ENCODE results near the gene SPTBN1. TPM values are rescaled to one million over a fixed set of nuclear protein-coding genes. Genes with fewer than 3 reads are reported as not detected.

The SPTBN1 gene
- total and polyA plus RNA-seq, 2 of the 13 experiments (the other 11 are each of a cell fraction or from before 2014, with no cell fraction given) = 123 to 299 TPM

DNA sequence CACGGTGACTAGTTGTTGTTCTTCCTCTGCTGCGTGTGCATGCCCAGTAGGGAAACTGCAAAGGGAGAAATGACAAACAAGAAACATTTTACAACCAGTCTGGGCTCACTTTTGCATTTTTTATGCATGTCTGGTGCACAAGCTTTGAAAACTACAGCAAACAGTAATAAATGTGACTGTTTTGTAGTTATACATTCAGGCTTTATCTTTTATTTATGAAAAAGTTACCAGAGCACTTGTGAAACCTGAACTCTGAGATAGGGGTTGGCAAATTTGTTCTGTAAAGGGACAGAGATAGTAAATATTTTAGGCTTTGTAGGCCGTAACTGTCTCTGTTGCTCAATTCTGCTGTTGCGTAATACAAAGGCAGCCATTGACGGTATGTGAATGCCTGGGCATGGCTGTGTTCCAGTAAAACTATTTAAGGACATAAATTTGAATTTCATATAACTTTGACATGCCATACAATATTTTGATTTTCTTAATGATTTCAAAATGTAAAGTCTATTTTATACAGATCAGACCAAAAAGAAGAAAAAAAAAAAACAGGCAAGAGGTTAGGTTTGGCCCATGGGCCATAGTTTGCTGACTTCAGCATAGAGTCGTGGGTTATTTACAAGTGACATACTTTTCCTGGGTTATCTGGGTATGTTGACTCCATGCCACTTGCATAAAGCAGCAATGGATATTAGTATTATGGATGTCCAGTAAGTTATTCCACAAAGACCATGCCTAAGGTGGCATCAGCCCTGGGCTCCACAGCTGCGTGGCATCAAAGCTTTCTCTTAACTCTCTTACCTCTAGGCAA is 213.8 kb downstream of the SPTBN1 start (continued):
- TF ChIP-seq, protein P1, sequence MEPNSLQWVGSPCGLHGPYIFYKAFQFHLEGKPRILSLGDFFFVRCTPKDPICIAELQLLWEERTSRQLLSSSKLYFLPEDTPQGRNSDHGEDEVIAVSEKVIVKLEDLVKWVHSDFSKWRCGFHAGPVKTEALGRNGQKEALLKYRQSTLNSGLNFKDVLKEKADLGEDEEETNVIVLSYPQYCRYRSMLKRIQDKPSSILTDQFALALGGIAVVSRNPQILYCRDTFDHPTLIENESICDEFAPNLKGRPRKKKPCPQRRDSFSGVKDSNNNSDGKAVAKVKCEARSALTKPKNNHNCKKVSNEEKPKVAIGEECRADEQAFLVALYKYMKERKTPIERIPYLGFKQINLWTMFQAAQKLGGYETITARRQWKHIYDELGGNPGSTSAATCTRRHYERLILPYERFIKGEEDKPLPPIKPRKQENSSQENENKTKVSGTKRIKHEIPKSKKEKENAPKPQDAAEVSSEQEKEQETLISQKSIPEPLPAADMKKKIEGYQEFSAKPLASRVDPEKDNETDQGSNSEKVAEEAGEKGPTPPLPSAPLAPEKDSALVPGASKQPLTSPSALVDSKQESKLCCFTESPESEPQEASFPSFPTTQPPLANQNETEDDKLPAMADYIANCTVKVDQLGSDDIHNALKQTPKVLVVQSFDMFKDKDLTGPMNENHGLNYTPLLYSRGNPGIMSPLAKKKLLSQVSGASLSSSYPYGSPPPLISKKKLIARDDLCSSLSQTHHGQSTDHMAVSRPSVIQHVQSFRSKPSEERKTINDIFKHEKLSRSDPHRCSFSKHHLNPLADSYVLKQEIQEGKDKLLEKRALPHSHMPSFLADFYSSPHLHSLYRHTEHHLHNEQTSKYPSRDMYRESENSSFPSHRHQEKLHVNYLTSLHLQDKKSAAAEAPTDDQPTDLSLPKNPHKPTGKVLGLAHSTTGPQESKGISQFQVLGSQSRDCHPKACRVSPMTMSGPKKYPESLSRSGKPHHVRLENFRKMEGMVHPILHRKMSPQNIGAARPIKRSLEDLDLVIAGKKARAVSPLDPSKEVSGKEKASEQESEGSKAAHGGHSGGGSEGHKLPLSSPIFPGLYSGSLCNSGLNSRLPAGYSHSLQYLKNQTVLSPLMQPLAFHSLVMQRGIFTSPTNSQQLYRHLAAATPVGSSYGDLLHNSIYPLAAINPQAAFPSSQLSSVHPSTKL (CRISPR knock-in tag; IDR thresholded peaks at IDR 0.05) = peak; percentile 98
- peak; percentile 84 for TF ChIP-seq POLR2AphosphoS2 (IDR thresholded peaks at IDR 0.05; ENCODE audit: low read depth, low read length)
- peak; percentile 31; the same call in 1 of the 2 replicates for TF ChIP-seq ETV6 (CRISPR knock-in tag; conservative IDR thresholded peaks at IDR 0.05)
- TF ChIP-seq BRCA1 (CRISPR knock-in tag; IDR thresholded peaks at IDR 0.05) = peak; percentile 97; the same call in 1 of the 2 replicates
- no peak for TF ChIP-seq FOXP1 (IDR thresholded peaks at IDR 0.05)
- TF ChIP-seq FOXP1 (CRISPR knock-in tag; IDR thresholded peaks at IDR 0.05) = peak; percentile 88
- no peak for TF ChIP-seq U2AF1 (optimal IDR thresholded peaks at IDR 0.05; ENCODE audit: low read depth, low read length)
- TF ChIP-seq FOXO1 (CRISPR knock-in tag; IDR thresholded peaks at IDR 0.05) = peak; percentile 94
- TF ChIP-seq ZNF530 (CRISPR knock-in tag; IDR thresholded peaks at IDR 0.05; ENCODE audit: low read depth) = no peak
- no peak for TF ChIP-seq ESRRA (CRISPR knock-in tag; IDR thresholded peaks at IDR 0.05; ENCODE audit: low read depth)
- TF ChIP-seq ZNF703 (CRISPR knock-in tag; IDR thresholded peaks at IDR 0.05; ENCODE audit: borderline replicate concordance) = peak; percentile 19; the same call in 1 of the 2 replicates
- peak; percentile 98 to 99 for TF ChIP-seq EP300 (IDR thresholded peaks at IDR 0.05; ENCODE audit: low read depth in 2 of 2, low read length in 2 of 2)
- peak; percentile 71; the same call in 1 of the 2 replicates for TF ChIP-seq EP300 (CRISPR knock-in tag; IDR thresholded peaks at IDR 0.05; ENCODE audit: borderline replicate concordance)
- TF ChIP-seq, protein P2, sequence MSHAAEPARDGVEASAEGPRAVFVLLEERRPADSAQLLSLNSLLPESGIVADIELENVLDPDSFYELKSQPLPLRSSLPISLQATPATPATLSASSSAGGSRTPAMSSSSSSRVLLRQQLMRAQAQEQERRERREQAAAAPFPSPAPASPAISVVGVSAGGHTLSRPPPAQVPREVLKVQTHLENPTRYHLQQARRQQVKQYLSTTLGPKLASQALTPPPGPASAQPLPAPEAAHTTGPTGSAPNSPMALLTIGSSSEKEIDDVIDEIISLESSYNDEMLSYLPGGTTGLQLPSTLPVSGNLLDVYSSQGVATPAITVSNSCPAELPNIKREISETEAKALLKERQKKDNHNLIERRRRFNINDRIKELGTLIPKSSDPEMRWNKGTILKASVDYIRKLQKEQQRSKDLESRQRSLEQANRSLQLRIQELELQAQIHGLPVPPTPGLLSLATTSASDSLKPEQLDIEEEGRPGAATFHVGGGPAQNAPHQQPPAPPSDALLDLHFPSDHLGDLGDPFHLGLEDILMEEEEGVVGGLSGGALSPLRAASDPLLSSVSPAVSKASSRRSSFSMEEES (CRISPR knock-in tag; IDR thresholded peaks at IDR 0.05) = peak; percentile 65; the same call in 1 of the 2 replicates
- peak; percentile 94 for TF ChIP-seq TARDBP (CRISPR knock-in tag; IDR thresholded peaks at IDR 0.05)
- no peak for TF ChIP-seq MTF2 (CRISPR knock-in tag; IDR thresholded peaks at IDR 0.05; ENCODE audit: borderline replicate concordance)
- no peak for TF ChIP-seq SOX6 (IDR thresholded peaks at IDR 0.05)
- TF ChIP-seq SOX6 (CRISPR knock-in tag; IDR thresholded peaks at IDR 0.05) = peak; percentile 97
- peak; percentile 98 for TF ChIP-seq ZNF644 (CRISPR knock-in tag; IDR thresholded peaks at IDR 0.05; ENCODE audit: low read depth)
- peak; percentile 63; the same call in 1 of the 2 replicates for TF ChIP-seq PITX1 (CRISPR knock-in tag; IDR thresholded peaks at IDR 0.05)
- TF ChIP-seq ZNF788 (CRISPR knock-in tag; IDR thresholded peaks at IDR 0.05; ENCODE audit: borderline replicate concordance) = peak; percentile 88; the same call in 1 of the 2 replicates
- peak; percentile 78 for TF ChIP-seq MED8 (CRISPR knock-in tag; IDR thresholded peaks at IDR 0.05; ENCODE audit: insufficient replicate concordance)
- no peak for TF ChIP-seq NAIF1 (CRISPR knock-in tag; IDR thresholded peaks at IDR 0.05; ENCODE audit: borderline replicate concordance)
- 0 out of 2 replicates have a peak, but pooled peaks have one; percentile 34 for TF ChIP-seq ZMAT3 (CRISPR knock-in tag; conservative IDR thresholded peaks at IDR 0.05)
- no peak for TF ChIP-seq THYN1 (CRISPR knock-in tag; IDR thresholded peaks at IDR 0.05; ENCODE audit: borderline replicate concordance, low read depth)
- TF ChIP-seq CHD4 (IDR thresholded peaks at IDR 0.05; ENCODE audit: borderline replicate concordance, low read length) = peak; percentile 46; the same call in 1 of the 2 replicates
- TF ChIP-seq IRX3 (CRISPR knock-in tag; IDR thresholded peaks at IDR 0.05; ENCODE audit: borderline replicate concordance, low read depth) = no peak
